ENCODE measurements around the gene RUNX2. TPM values are rescaled to one million over a fixed set of nuclear protein-coding genes. Genes with fewer than 3 reads are reported as not detected.

Gene RUNX2
- total RNA-seq, 1 donor from 2014 or later = 0.24 TPM

- ATAC-seq (ENCODE audit: poor library complexity) (no peak), DNase-seq (no peak)
- intact Hi-C loops (cut with DNase I) = no loop called here
These were observed 312.7 kb downstream of the RUNX2 start for GRCh38 chr6:45640811-45641210.

GRCh38 chr6:45642331-45643125 lies 314.4 kb downstream of the RUNX2 start:
- no peak for ATAC-seq (ENCODE audit: poor library complexity)
- intact Hi-C loops (cut with DNase I) = no loop called here
- no peak for DNase-seq

GRCh38 chr6:45643126-45643525 lies 315.0 kb downstream of the RUNX2 start:
- intact Hi-C loops (cut with DNase I) = no loop called here
- ATAC-seq (ENCODE audit: poor library complexity) (no peak), DNase-seq (no peak)

DNA sequence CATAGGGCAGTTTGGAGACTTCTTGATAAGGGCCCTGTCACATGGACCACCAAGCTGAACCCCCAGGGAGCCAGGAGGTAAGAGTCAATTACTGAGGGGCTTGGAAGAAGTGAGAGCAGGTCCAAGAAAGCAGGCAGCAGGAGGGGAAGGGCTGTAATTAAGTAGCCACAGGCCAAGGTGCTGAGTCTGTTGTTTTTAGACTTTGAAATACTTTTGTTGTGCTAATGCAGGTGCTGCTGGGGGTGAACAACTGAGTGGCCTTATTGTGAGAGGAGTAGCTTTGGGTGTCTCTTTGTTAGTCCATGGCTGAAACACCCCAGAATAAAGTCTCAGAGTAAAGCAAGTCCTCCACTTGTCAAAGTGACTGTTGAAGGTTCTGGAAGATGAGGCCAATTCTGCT lies 316.6 kb downstream of the RUNX2 start:
- intact Hi-C loops (cut with DNase I) = no loop called here
- DNase-seq (no peak), ATAC-seq (ENCODE audit: poor library complexity) (no peak)

GRCh38 chr6:45645302-45645701 lies 317.2 kb downstream of the RUNX2 start:
- no peak for ATAC-seq (ENCODE audit: poor library complexity)
- no peak for DNase-seq
- intact Hi-C loops (cut with DNase I) = no loop called here

DNA sequence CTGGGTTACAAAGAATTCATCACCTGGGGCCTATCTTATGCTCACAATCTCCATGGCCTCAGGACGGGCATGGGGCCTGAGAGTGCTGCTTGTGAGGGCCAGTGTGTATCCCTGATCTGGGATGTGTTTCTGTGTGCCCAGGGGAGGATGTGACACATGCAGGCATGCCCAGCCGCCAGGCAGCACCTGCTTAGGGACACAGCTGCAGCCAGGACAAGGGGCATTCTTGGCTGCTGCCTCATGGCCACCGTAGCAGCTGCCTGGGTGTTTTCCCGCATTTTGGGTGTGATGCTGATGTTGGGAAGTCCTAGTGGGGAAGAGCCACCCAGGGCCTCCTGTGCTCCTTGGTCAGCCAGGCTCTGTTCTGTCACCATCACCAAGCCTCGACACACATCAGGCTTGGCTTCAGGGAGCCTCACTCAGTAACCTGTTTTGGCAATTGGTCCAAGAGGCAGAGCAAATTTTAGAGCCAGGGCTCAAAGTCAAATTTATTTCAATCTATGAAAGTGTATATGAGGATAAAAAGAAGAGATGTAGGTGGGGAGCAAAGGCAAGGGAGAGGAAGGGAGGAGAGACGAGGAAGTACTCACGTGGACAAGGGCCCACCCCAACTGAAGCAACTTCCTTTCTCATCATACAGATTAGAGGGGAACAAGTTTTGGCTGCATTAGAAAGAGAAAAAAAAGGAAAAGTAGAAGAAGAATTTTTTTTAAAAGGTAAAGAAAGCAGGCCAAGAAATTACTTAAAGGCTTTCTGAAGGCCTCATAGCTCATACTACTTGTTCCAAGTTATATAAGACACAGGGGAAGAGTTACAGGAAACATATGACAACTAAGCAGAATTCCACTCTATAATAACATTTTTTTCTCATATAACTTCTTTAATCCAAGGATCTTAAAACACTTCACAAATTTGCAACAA lies 319.5 kb downstream of the RUNX2 start:
- DNase-seq (no peak), ATAC-seq (ENCODE audit: poor library complexity) (no peak)
- intact Hi-C loops (cut with DNase I) = no loop called here

DNA sequence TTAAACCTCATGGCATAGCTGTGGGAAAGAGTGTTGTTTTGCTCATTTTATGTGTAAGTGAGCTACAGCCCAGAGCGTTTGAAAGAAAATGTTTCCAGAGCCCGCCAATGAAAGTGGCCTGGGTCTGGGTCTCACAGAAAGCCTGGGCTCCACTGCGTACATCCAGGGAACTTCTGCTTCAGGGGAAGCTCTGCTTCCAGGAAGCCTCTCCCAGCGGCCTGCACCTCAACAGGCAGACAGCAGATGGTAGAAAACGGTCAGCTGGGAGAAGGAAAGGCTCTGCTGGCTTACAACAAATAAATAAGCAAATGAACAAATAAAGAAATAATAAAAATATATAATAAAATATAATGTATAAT lies 320.1 kb downstream of the RUNX2 start:
- DNase-seq (no peak), ATAC-seq (ENCODE audit: poor library complexity) (no peak)
- intact Hi-C loops (cut with DNase I) = no loop called here

- no peak for ATAC-seq (ENCODE audit: poor library complexity)
- no peak for DNase-seq
- intact Hi-C loops (cut with DNase I) = no loop called here
These were observed 322.5 kb downstream of the RUNX2 start for GRCh38 chr6:45650524-45651135.

DNA sequence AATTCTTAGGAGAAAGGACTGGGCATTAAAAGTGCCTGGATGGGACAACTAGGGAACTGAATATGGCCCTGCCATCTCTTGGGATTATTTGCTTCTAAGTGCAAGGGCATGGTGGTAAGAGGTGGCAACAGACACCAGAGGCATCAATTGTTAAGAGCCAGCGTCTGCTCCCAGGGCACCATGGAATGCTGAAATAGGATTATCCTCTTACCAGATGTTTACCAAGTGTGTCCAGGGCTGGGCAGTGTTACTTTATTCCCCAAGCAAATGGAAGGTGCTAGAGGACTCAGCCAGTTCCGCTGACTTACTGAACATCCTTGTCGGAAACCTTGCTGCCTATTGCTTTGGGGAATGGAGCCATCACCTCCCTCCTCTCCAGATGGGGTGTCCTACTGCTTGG lies 323.2 kb downstream of the RUNX2 start:
- intact Hi-C loops (cut with DNase I) = no loop called here
- DNase-seq = no peak
- ATAC-seq (ENCODE audit: poor library complexity) = no peak

- intact Hi-C loops (cut with DNase I) = no loop called here
- no peak for ATAC-seq (ENCODE audit: poor library complexity)
- DNase-seq = no peak
These were observed 324.3 kb downstream of the RUNX2 start for GRCh38 chr6:45652416-45652815.

GRCh38 chr6:45653117-45653883 lies 325.2 kb downstream of the RUNX2 start:
- DNase-seq (no peak), ATAC-seq (ENCODE audit: poor library complexity) (no peak)
- intact Hi-C loops (cut with DNase I) = no loop called here

GRCh38 chr6:45654673-45655072 lies 326.5 kb downstream of the RUNX2 start:
- no peak for ATAC-seq (ENCODE audit: poor library complexity)
- no peak for DNase-seq
- intact Hi-C loops (cut with DNase I) = no loop called here

GRCh38 chr6:45655745-45656476 lies 327.8 kb downstream of the RUNX2 start:
- intact Hi-C loops (cut with DNase I) = no loop called here
- no peak for ATAC-seq (ENCODE audit: poor library complexity)
- no peak for DNase-seq

GRCh38 chr6:45657226-45657625 lies 329.1 kb downstream of the RUNX2 start:
- ATAC-seq (ENCODE audit: poor library complexity) (no peak), DNase-seq (no peak)
- intact Hi-C loops (cut with DNase I) = no loop called here

- intact Hi-C loops (cut with DNase I) = no loop called here
- DNase-seq = no peak
These were observed 330.3 kb downstream of the RUNX2 start for GRCh38 chr6:45658400-45658799.

GRCh38 chr6:45658958-45659357 lies 330.8 kb downstream of the RUNX2 start:
- no peak for ATAC-seq (ENCODE audit: poor library complexity)
- intact Hi-C loops (cut with DNase I) = no loop called here
- no peak for DNase-seq

More at GRCh38 chr6:45658400-45658799, 330.3 kb downstream of the RUNX2 start:
- no peak for ATAC-seq (ENCODE audit: poor library complexity)

DNA sequence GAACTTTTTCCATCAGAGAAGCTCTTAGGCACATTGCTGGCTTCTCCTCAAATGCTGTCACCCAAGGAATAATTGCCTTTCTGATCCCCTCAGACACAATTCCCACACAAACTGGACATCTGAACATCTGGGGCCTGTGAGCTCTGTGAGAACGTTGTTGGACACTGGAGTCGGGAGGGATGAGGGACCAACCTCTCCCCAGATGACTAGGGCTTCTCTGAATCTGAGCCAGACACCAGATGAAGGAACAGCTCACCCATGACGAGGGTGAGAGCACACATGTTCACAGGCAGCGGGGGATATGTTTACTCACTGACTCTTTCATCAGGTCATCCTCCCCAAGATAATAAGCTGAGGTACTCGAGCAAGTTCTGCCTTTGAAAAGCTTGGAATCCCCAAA lies 333.5 kb downstream of the RUNX2 start:
- DNase-seq (no peak), ATAC-seq (ENCODE audit: poor library complexity) (no peak)
- intact Hi-C loops (cut with DNase I) = no loop called here
